GM18867 (cell line): ENCODE results near the gene PGM1.

Experiments
- ATAC-seq: cut with Tn5 transposase; IDR thresholded peaks from one replicate; pipeline ENCODE4 v1.9.1; 2021; ENCODE audit warnings: mild to moderate bottlenecking, moderate library complexity; ENCODE audit not compliant: unreplicated experiment

PGM1 gene

GRCh38 chr1:63693944-63694571 lies 100.8 kb downstream of the PGM1 start:
- ATAC-seq: peak; percentile 73

DNA sequence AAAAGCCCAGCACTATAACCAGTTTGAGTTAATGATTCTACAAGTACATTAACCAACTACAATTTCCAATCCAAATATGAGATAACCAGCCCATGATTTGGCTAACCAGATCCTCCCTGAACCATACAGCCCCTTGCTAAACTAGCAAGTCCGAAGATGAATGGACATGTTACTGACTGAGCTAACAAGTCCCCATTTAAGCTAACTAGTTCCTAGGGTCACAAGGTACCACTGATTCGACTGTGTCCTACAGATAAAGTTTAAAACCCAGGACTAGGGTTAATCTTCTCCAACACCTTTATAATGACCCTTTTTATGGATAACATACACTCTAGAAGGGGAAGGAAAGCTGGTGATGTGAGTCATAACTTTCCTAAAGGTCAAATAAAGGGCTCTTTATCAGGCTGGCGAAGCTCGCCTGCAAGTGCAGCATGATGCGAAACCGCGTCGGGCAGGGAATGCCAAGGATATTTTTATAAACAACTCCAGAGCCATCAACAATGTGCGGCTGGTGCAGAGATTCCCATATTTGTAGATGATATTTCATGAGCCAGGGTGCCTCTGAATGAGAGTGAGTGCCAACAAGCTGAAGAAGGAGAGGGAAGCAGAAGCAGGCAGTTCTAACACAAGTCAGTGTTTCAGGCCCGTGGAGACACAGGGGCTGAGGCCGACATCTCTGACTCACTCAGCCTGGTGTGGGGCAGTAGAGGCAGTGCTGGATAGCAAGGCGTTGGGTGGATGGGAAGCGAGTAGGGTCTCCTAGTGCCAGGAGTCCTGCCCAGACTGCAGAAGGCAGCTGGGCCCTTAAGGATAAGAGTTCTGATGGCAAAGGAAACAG lies 105.0 kb downstream of the PGM1 start:
- ATAC-seq: no peak

DNA sequence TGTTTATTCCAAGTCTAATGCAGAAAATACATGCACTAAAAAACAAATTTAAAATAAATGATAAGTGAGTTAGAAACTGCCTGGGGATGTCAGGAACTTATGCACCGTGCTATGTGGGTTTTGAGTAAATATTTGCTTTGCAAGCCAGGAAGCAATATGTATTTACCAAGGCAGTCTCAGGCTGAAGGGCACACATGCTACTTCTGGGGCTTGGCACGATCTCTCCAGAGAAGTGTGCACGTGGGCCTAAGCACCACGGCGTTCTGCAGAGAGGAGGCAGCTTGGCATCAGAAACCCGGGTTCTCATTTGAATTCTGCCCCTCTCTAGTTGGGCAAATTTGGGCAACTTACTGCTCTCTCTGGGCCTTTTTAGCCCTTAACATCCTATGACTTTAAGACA lies 108.0 kb downstream of the PGM1 start:
- no peak for ATAC-seq

- ATAC-seq: no peak
Observed at GRCh38 chr1:63703701-63704107, 110.5 kb downstream of the PGM1 start.

- ATAC-seq: no peak
Observed at GRCh38 chr1:63704443-63704842, 111.2 kb downstream of the PGM1 start.

DNA sequence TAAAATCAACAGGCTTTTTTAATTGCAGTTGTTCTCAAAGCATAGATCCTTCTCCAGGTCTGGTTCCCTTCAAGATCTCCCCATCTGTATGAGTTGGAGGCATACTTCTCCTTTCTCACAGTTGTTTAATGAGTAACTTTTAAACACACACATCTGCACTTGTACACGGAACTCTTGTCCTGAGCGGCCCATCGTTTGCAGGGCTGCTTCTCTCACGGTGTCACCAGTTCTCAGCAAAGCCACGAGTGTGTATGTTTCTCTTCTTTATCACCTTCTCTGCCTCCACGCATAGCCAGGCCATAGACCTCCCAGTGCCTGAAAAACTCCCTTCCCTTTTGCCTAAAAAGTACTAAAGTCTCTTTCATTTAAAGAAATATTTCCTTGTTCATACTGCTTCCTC lies 111.9 kb downstream of the PGM1 start:
- ATAC-seq: peak; percentile 80

- no peak for ATAC-seq
Observed at GRCh38 chr1:63709267-63709828, 116.1 kb downstream of the PGM1 start.
